ENCODE results near the gene FMOD. TPM values are rescaled to one million over a fixed set of nuclear protein-coding genes. Genes with fewer than 3 reads are reported as not detected.

The FMOD gene
- polyA plus RNA-seq, 4 donors, result 37.1 to 291 (median 61.4) TPM

Other genes with a start within 250 kb of the FMOD start
- 1 to 10 TPM; 1.6 to 6.8 (median 4.4) TPM for gene ADORA1, start 223.4 kb downstream of the FMOD start, polyA plus RNA-seq (ENCODE audit: insufficient read length in 4 of 4)
- gene MYBPH, start 175.3 kb downstream of the FMOD start, polyA plus RNA-seq (ENCODE audit: insufficient read length in 4 of 4), result under 1 TPM; 0.07 to 0.24 (median 0.16) TPM
- gene CHI3L1, start 164.4 kb downstream of the FMOD start, polyA plus RNA-seq (ENCODE audit: insufficient read length in 4 of 4), result 10 to 100 TPM in 2 of 4 donors, 1 to 10 TPM in 1, under 1 TPM in 1; 0.71 to 12.3 (median 9.7) TPM
- gene CHIT1, start 121.4 kb downstream of the FMOD start, polyA plus RNA-seq (ENCODE audit: insufficient read length in 4 of 4), result under 1 TPM; 0.04 to 0.15 (median 0.08) TPM
- gene BTG2, start 45.6 kb downstream of the FMOD start, polyA plus RNA-seq (ENCODE audit: insufficient read length in 4 of 4), result 100 to 1,000 TPM; 103 to 223 (median 144) TPM
- gene PRELP, start 124.7 kb upstream of the FMOD start, polyA plus RNA-seq (ENCODE audit: insufficient read length in 4 of 4), result 10 to 100 TPM in 1 of 4 donors, 1 to 10 TPM in 3; 1.8 to 66.6 (median 7.9) TPM
- gene OPTC, start 143.0 kb upstream of the FMOD start, polyA plus RNA-seq (ENCODE audit: insufficient read length in 4 of 4), result under 1 TPM in 1 of 4 donors, not detected in 3; 0.11 TPM

All from left renal pelvis (tissue), 4 donors.